Right ventricle myocardium inferior (tissue), 1 donor: ENCODE data around the gene LRRC59. TPM values are rescaled to one million over a fixed set of nuclear protein-coding genes. Genes with fewer than 3 reads are reported as not detected.
"Not testable (repeated sequence)": the region's sequence is repeated elsewhere in the genome, so short reads cannot be mapped to it uniquely, and the experiment has no call there.

ENCODE experiments used
- ATAC-seq: fragments of 200-7000 bp; cut with Tn5 transposase; one replicate; pipeline ENCODE4 v1.9.1; 2020; ENCODE audit warnings: mild to moderate bottlenecking, moderate library complexity
- DNase-seq: peaks from one replicate; pipeline ENCODE4 v3.0.0; 2021; ENCODE audit errors: missing footprints
- intact Hi-C: fragments of 100-400 bp; cut with DNase I; formaldehyde crosslinking; loops from one replicate; pipeline ENCODE4 v1.11.0; 2022
- total RNA-seq: library from RNA; stranded (reverse); fragmentation: NEBNext Ultra II Directional; extraction: Animal tissue kit (Norgen Biotek cat#: 25700); gene quantifications from one replicate; pipeline ENCODE4 v1.2.1, GENCODE V29; 2021
- donor health status: DM: no; HTN: yes; CAD: no; lungs with severe emphysema.

Gene LRRC59
- total RNA-seq, 1 donor from 2014 or later, result 24.5 TPM

DNA sequence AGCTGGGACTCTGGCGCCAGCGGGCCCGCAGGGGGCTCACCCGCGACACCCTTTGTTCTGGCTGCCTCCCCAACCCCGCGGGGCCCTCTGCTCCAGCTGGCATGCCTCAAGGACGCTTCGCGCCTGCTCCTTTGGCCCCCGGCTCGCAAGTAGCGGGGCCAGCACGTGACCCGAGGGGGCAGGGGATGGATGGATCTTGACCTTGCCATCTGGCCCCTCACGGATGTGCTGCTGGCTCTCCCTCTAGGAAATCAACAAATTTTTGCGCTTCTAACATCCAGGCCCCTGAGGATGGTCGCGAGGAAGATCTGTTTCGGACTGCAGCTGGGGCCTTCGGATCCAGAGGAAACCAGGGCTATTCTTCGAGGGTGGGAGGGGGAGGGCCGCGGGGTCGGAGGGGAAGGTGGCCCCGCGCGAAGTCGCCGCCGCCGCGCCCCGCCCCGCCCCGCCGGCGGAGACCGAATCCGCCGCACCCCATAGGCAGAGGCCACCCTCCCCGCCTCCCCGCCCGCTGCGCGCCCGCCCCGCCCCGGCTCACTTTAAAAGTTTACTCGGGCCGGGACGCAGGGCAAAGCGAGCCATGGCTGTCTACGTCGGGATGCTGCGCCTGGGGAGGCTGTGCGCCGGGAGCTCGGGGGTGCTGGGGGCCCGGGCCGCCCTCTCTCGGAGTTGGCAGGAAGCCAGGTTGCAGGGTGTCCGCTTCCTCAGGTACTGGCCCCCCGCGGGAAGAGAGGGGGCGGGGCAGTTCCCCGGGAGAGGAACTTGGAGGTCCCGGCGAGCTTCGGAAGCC, 28.6 kb upstream of the LRRC59 start, which contains the start of gene ACSF2:
ACSF2 (plus strand) TSS at position 537 of the 790 bp plus-strand sequence; CDS start at position 581, 44 bp downstream.
- ATAC-seq, result peak; percentile 93
- DNase-seq, result peak; percentile 88
- intact Hi-C loops, result loop anchor here (2.0 kb wide), 1 partner anchor 53 kb away; the partner anchor contains the start of gene RSAD1

DNA sequence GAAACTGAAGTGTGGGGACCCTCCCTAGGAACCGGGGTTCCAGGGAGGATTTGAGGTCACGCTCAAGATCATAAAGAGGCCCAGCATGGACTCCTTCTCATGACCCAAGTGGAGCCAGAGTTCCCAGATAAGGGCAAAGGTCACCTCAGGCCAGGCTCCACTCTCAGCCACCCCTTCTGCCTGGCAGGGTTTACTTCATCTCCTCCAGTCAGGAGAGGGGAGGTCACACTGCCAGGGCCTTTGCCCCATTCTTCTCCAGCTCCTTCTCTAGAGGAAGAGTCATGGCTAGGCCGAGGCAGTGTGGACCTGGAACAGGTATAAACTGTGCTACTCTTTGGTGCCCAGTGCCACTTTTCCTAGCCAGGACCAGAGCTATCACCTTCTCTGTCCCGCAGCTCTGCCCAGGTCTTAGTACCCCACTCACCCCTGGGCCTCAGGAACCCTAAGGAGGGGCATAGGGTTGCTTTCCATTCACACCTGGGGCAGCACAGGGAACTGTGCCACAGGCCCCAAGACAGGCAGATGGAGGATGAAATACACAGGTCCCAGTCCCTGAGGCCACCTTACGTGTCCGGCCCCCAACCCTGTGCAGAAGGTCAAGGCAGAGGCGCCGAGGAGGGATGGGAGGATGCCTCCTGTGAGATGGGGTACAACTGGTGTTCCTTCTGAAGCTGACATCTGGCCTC, 27.8 kb upstream of the LRRC59 start:
- DNase-seq (no peak), ATAC-seq (no peak)
- intact Hi-C loops, result no loop called here

DNA sequence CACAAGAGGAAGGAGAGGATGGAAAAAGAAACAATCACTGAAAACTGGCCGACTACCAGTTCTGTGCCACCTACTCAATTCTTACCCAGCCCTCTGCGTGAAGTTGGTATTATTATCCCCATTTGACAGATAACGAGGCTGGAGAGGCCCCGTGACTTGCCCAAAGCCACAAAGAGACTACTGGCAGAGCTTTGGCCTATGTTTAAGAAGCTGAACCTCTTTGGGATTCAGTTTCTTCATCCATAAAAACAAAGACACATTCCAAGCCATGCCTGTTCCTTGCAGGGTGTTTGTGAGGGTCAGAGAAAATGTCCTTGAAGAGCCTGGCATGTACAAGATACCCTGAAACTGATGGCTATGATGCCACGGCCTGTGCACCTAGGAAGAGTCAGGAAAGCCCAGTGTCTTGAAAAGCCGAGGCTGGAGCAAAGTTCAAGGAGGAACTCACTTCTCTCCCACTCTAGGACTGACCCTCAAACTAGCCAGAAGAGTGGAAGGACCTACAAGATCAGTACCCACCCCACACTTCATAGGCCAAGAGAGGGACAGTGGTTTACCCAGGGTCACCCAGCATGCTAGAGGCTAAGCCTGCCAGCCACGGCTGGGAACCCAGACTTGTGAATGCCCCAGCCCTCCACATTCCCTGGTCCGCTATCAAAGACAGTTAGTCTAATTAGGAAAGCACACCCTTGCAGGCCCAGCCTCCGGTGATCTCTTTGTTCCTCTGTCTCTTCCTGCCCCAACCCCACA, 27.1 kb upstream of the LRRC59 start:
- intact Hi-C loops, result no loop called here
- ATAC-seq (no peak), DNase-seq (no peak)

- ATAC-seq (no peak), DNase-seq (no peak)
- intact Hi-C loops, result no loop called here
Observed at GRCh38 chr17:50423553-50424159, 26.3 kb upstream of the LRRC59 start.

GRCh38 chr17:50422738-50423137, 25.4 kb upstream of the LRRC59 start:
- intact Hi-C loops, result no loop called here

DNA sequence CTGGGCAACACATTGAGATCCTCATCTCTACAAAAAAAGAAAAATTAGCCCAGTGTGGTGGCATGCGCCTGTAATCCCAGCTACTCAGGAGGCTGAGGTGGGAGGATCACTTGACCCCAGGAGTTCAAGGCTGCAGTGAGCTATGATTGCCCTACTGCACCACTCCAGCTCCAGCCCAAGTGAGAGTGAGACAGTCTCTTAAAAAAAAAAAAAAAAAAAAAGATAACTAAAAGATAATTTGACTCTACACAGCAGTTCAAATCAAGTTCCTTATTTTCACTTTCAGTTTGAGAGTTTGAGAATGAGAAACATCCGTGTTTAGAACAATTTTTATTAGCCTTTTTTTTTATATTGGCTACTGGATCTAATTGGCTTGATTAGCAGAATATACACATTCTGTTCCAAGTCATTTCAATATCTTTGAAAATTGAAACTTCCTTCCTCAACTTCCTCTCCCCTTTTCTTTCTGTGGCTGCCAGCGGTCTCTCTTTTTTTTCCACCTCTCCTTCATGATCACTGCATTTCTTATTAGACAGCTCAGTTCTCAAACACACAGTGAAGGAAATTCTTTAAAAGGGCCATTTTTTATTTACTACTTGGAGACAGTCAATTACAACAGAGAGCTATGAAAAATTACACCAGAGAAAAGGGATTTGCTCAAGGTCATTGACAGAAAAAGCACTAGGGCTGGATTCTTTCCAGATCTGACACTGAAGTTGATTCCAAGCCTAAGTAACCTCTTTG, 24.2 kb upstream of the LRRC59 start:
- DNase-seq (no peak), ATAC-seq (no peak)
- intact Hi-C loops, result no loop called here

More at GRCh38 chr17:50422738-50423137, 25.4 kb upstream of the LRRC59 start:
- ATAC-seq (no peak), DNase-seq (no peak)

DNA sequence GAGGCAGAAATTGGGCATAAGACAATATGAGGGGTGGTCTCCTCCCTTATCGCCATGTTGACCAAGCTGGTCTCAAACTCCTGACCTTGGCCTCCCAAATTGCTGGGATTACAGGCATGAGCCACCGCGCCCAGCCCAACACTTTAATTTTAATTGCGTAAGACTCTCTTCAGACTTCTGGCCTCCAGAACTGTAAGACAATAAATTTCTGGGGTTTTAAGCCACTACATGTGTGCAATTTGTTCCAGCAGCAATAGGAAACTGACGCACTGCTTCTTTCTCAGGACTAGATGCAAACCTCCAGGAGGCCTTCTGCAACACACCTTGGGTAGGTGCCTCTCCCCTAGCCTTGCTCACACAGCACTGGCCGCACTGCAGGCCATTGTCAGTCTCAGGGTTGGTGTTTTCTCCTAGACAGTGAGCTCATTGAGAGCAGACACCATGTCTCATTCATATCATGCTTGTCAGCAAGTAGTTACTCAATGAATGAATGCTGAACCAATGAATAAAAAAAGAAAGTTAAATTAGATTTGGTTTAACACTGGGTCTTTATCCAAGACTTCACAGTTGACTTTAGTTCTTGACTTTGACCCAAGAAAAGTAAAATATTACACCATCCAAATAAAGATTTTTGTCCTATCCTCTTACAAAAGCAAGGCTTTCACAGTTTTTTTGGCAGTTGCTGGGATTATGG, 23.2 kb upstream of the LRRC59 start:
- intact Hi-C loops, result no loop called here
- DNase-seq, result no peak

GRCh38 chr17:50419577-50419976, 22.3 kb upstream of the LRRC59 start:
- ATAC-seq, intact Hi-C loops, DNase-seq: not testable (repeated sequence)

More for the DNA sequence above, 23.2 kb upstream of the LRRC59 start:
- ATAC-seq, result peak; percentile 91

GRCh38 chr17:50414808-50415207, 17.5 kb upstream of the LRRC59 start:
- ATAC-seq (no peak), DNase-seq (no peak)
- intact Hi-C loops, result no loop called here

DNA sequence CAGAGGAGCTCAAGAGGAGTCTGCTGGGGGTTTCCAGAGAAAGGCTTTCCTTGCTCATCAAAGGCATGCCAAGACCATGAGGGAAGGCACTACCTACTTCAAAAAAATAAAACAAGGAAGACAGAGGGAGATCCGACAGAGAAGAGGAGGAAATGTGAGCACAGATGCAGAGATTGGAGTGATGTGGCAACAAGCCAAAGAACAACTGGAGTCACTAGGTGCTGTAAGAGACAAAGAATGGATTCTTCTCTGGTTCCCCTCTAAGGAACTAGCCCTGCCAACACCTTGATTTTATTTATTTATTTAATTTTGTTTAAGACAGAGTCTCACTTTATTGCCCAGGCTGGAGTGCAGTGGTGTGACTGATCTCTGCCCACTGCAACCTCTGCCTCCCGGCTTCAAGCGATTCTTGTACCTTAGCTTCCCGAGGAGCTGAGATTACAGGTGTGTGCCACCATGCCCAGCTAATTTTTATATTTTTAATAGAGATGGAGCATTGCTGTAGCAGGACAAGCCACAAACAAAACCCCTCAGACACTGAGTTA, 14.9 kb upstream of the LRRC59 start:
- intact Hi-C loops, result no loop called here
- ATAC-seq (no peak), DNase-seq (no peak)

- ATAC-seq, result no peak
- no peak for DNase-seq
- intact Hi-C loops, result no loop called here
Observed at GRCh38 chr17:50407921-50408320, 10.6 kb upstream of the LRRC59 start.

DNA sequence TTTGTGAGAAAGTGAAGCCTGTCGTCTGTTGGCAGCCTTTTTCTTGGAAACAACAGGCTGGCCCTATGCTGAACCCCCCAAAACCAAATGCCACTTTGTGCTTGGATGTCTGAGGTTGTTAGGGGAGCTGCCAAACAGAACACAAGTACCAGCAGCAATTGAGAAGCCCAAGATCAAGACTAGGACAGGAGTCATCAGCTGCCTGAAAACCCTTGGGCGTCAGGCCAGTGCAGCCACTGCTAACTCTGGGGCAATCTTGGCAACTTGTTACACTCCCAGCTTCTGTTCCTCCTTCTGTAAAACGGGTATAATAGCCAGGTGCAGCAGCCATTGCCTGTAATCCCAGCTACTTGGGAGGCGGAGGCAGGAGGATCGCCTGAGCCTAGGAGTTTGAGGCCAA, 9.3 kb upstream of the LRRC59 start:
- DNase-seq (no peak), ATAC-seq (no peak)
- intact Hi-C loops, result no loop called here

DNA sequence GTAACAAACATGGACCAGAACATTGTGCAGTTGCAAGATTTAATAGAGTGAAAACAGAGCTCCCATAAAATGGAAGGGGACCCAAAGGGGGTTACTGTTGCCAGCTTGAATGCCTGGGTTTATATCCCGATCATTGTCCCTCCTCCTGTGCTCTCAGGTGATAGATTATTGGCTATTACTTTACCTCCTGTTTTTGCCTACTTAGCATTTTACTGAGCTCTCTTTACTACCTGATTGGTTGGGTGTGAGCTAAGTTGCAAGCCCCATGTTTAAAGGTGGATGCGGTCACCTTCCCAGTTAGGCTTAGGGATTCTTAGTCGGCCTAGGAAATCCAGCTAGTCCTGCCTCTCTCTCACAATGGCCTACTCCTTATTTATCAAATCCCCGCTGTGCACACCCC, 8.0 kb upstream of the LRRC59 start:
- ATAC-seq, intact Hi-C loops, DNase-seq: not testable (repeated sequence)

DNA sequence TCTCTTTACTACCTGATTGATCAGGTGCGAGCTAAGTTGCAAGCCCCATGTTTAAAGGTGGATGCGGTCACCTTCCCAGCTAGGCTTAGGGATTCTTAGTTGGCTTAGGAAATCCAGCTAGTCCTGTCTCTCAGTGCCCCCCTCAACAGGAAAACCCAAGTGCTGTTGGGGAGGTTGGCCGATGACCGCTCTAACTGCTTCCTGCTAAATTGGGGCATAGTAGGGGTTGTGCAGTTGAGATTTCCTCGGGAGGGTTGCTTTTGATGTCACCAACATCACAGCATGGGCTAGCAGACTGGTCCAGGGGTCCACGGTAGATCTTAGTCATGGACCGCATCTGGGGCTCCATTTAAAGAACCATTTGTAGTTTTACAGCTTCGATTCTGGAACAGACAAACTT, 2.3 kb upstream of the LRRC59 start:
- ATAC-seq, DNase-seq, intact Hi-C loops: not testable (repeated sequence)

- DNase-seq, intact Hi-C loops, ATAC-seq: not testable (repeated sequence)
Observed at GRCh38 chr17:50398672-50399071, 1.3 kb upstream of the LRRC59 start.

- DNase-seq (no peak), ATAC-seq (no peak)
- intact Hi-C loops, result loop anchor here (2.0 kb wide), 1 partner anchor 25 kb away; the partner anchor contains the start of genes EME1 and MRPL27
Observed at GRCh38 chr17:50397919-50398285, 579 bp upstream of the LRRC59 start.
